Body of pancreas (tissue), 4 donors: ENCODE results near the gene TMEM183A.

Experiments used
- POLR2A ChIP-seq, 3 donors: fragments of 450-650 bp; IDR thresholded peaks; one replicate each; pipeline ENCODE4 v1.6.1; 2016; ENCODE audit warnings: antibody characterized with exemption in 3 of 3, mild to moderate bottlenecking in 2 of 3
- TF ChIP-seq, protein P1 (sequence below), 7 experiments: fragments of 450-650 bp in 4 of 7; fragments of 200-600 bp in 3 of 7; sonication (generic) in 3 of 7; IDR thresholded peaks; one replicate each; pipeline ENCODE4 v1.5.1; 2016 to 2019; ENCODE audit warnings: antibody characterized with exemption in 7 of 7

DNA sequence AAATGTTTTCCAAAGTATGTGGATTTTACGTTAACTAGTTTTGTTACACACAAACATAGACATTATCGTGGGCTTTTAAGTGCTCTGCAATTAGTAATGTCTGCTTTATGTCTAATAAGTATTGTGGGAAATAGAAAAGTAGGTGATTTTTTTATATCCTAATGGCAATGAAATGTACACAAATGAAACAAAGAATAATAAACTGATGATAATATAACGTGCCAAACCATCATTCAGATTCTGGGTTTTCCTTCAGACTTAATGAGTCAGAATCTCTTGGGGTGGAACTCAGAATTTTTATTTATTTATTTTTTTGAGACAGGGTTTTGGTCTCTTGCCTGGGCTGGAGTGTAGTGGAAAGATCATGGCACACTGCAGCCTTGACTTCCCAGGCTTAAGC is 2.0 kb downstream of the TMEM183A start:
- TF ChIP-seq, protein P1, sequence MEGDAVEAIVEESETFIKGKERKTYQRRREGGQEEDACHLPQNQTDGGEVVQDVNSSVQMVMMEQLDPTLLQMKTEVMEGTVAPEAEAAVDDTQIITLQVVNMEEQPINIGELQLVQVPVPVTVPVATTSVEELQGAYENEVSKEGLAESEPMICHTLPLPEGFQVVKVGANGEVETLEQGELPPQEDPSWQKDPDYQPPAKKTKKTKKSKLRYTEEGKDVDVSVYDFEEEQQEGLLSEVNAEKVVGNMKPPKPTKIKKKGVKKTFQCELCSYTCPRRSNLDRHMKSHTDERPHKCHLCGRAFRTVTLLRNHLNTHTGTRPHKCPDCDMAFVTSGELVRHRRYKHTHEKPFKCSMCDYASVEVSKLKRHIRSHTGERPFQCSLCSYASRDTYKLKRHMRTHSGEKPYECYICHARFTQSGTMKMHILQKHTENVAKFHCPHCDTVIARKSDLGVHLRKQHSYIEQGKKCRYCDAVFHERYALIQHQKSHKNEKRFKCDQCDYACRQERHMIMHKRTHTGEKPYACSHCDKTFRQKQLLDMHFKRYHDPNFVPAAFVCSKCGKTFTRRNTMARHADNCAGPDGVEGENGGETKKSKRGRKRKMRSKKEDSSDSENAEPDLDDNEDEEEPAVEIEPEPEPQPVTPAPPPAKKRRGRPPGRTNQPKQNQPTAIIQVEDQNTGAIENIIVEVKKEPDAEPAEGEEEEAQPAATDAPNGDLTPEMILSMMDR (IDR thresholded peaks at IDR 0.05), result no peak
- TF ChIP-seq POLR2A (IDR thresholded peaks at IDR 0.05), result no peak
